Measurements from ENCODE around the gene GALNT18. TPM values are rescaled to one million over a fixed set of nuclear protein-coding genes. Genes with fewer than 3 reads are reported as not detected.

GALNT18 gene
- total RNA-seq, 1 experiment from 2014 or later = not detected

DNA sequence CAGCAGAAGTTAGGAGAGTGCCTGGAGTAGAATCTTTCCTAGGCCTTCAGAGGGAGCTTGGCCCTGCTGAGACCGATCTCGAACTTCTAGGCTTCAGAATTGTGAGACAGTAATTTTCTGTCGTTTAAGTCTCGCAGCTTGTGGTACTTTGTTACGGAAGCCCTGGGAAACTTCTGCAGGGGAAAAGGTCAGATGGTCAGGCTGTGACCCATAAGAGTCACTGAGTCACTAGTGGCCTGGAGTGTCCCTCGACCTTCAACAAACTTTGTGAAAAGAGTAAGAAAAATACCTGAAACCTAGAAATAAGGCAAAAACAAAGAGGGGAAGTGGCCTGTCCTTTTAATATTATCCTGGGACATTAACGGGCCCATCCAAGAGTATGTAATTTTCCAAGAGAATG is 303.3 kb downstream of the GALNT18 start:
- no peaks in the 10 kb centered on the region for H3K9me3 ChIP-seq (ENCODE audit: insufficient read depth, low read depth)
- H3K4me1 ChIP-seq (replicated peaks; ENCODE audit: insufficient read depth) = no peaks in the 10 kb centered on the region
- H3K4me2 ChIP-seq = no peak overlapping the region
- intact Hi-C loops (cut with micrococcal nuclease; ENCODE audit: unreplicated experiment) = no loop called here
- H3K36me3 ChIP-seq (ENCODE audit: low read depth) = no peaks in the 10 kb centered on the region
- no peaks in the 10 kb centered on the region for H3K79me2 ChIP-seq (ENCODE audit: low read depth)
- H2AFZ ChIP-seq = no peak overlapping the region
- no peak for DNase-seq
- no peak overlapping the region for H3K4me3 ChIP-seq
- H3K9me2 ChIP-seq (ENCODE audit: insufficient read depth) = no peaks in the 10 kb centered on the region
- no TSS peak for BruUV-seq (replicated peaks)
- H4K20me1 ChIP-seq (ENCODE audit: insufficient read depth) = no peaks in the 10 kb centered on the region
- ChIA-PET POLR2A (ENCODE audit: unreplicated experiment) (no interaction called here), CTCF (no interaction called here)
- no peaks in the 10 kb centered on the region; the same call in 1 of the 2 replicates for H3K27me3 ChIP-seq (ENCODE audit: insufficient read depth, low read depth)
- no peak overlapping the region for H3K27ac ChIP-seq
- no peaks in the 10 kb centered on the region for H3F3A ChIP-seq (ENCODE audit: insufficient read depth, low read depth)
- TF ChIP-seq, protein P1, sequence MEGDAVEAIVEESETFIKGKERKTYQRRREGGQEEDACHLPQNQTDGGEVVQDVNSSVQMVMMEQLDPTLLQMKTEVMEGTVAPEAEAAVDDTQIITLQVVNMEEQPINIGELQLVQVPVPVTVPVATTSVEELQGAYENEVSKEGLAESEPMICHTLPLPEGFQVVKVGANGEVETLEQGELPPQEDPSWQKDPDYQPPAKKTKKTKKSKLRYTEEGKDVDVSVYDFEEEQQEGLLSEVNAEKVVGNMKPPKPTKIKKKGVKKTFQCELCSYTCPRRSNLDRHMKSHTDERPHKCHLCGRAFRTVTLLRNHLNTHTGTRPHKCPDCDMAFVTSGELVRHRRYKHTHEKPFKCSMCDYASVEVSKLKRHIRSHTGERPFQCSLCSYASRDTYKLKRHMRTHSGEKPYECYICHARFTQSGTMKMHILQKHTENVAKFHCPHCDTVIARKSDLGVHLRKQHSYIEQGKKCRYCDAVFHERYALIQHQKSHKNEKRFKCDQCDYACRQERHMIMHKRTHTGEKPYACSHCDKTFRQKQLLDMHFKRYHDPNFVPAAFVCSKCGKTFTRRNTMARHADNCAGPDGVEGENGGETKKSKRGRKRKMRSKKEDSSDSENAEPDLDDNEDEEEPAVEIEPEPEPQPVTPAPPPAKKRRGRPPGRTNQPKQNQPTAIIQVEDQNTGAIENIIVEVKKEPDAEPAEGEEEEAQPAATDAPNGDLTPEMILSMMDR (conservative IDR thresholded peaks at IDR 0.05) = no peak
- no peak for TF ChIP-seq EZH2 (IDR thresholded peaks at IDR 0.05; ENCODE audit: low read depth)

- POLR2A ChIA-PET (ENCODE audit: unreplicated experiment) = no interaction called here
- intact Hi-C loops (cut with micrococcal nuclease; ENCODE audit: unreplicated experiment) = no loop called here
- Histone ChIP-seq H3K27me3 (ENCODE audit: insufficient read depth, low read depth) (no peaks in the 10 kb centered on the region; the same call in 1 of the 2 replicates), H3K9me2 (ENCODE audit: insufficient read depth) (no peaks in the 10 kb centered on the region), H3K4me1 (replicated peaks; ENCODE audit: insufficient read depth) (no peaks in the 10 kb centered on the region), H3K36me3 (ENCODE audit: low read depth) (no peaks in the 10 kb centered on the region), H3K4me2 (no peak overlapping the region), H3K27ac (no peak overlapping the region), H2AFZ (no peak overlapping the region), H3K9me3 (ENCODE audit: insufficient read depth, low read depth) (no peaks in the 10 kb centered on the region), H3K4me3 (no peak overlapping the region), H4K20me1 (ENCODE audit: insufficient read depth) (no peaks in the 10 kb centered on the region), H3F3A (ENCODE audit: insufficient read depth, low read depth) (no peaks in the 10 kb centered on the region), H3K79me2 (ENCODE audit: low read depth) (no peaks in the 10 kb centered on the region)
- TF ChIP-seq, protein P1 (conservative IDR thresholded peaks at IDR 0.05) = no peak
- TF ChIP-seq EZH2 (IDR thresholded peaks at IDR 0.05; ENCODE audit: low read depth) = no peak
- CTCF ChIA-PET = no interaction called here
- DNase-seq = no peak
- BruUV-seq (replicated peaks) = no TSS peak
These were observed 305.1 kb downstream of the GALNT18 start for GRCh38 chr11:11316651-11317230.

DNA sequence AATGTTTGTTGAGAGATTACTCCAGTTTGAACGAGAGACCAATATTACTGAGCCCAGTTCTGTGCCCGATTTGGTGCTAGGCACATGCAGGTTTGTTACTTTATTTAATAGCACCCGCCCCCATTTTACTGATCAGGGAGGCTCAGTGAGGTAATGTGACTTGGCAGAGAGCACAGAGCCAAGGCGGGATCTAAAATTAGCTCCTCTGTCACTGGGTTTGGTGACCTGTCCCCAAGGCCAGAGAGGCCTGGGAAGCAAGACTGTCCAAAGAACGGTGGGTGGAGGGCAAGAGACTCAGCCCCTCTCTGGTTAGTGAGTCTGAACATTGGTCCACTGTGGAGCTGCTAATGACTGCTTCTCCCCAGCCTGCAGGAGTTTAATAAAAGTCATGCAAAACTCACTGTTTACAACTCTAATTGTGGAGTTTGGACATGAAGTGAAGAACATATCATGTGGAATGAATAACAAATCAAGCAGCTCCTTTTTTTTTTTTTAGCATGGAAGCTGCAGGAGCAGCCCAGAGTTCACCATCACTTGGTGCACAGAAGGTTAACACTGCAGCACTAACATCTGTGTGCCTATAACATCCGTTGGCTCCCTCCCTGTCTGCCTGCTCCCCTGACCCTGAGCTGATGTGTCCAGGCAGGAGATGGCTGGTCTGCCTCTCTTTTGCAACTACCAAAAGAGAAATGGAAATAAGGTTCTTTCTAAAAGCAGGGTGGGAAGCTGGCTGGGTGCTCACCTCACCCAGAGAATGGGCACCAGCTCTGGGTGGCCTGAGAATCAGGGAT is 307.7 kb downstream of the GALNT18 start:
- Histone ChIP-seq H2AFZ (no peak overlapping the region), H3K4me2 (no peak overlapping the region), H3K27ac (no peak overlapping the region), H3K79me2 (ENCODE audit: low read depth) (no peaks in the 10 kb centered on the region), H3K4me1 (replicated peaks; ENCODE audit: insufficient read depth) (no peaks in the 10 kb centered on the region), H3F3A (ENCODE audit: insufficient read depth, low read depth) (no peaks in the 10 kb centered on the region), H3K36me3 (ENCODE audit: low read depth) (no peaks in the 10 kb centered on the region), H3K27me3 (ENCODE audit: insufficient read depth, low read depth) (no peaks in the 10 kb centered on the region; the same call in 1 of the 2 replicates), H4K20me1 (ENCODE audit: insufficient read depth) (no peaks in the 10 kb centered on the region), H3K9me3 (ENCODE audit: insufficient read depth, low read depth) (no peaks in the 10 kb centered on the region), H3K9me2 (ENCODE audit: insufficient read depth) (no peaks in the 10 kb centered on the region), H3K4me3 (no peak overlapping the region)
- no TSS peak for BruUV-seq (replicated peaks)
- intact Hi-C loops (cut with micrococcal nuclease; ENCODE audit: unreplicated experiment) = no loop called here
- ChIA-PET CTCF (no interaction called here), POLR2A (ENCODE audit: unreplicated experiment) (interaction anchor here (0.5 kb wide), 1 partner anchor 17 kb away, joined by 4 read pairs; no protein-coding TSS in a partner anchor)
- no peak for DNase-seq
- no peak for TF ChIP-seq EZH2 (IDR thresholded peaks at IDR 0.05; ENCODE audit: low read depth)
- TF ChIP-seq, protein P1 (conservative IDR thresholded peaks at IDR 0.05) = no peak
